Lower leg skin (tissue), 4 donors: Measurements from ENCODE around the gene DCHS1. TPM values are rescaled to one million over a fixed set of nuclear protein-coding genes. Genes with fewer than 3 reads are reported as not detected.

ENCODE experiments used
- DNase-seq, 2 donors: peaks; one replicate each; pipeline ENCODE4 v3.0.0-alpha.2; 2019; ENCODE audit warnings: low spot score in 2 of 2
- H3K4me3 ChIP-seq: fragments of 200-600 bp; sonication (generic); 2 replicates; pipeline ENCODE4 v1.5.1; 2017; ENCODE audit warnings: mild to moderate bottlenecking, low read depth; ENCODE audit not compliant: poor library complexity, severe bottlenecking
- POLR2A ChIP-seq, 2 donors: fragments of 450-650 bp; IDR thresholded peaks; one replicate each; pipeline ENCODE4 v1.6.1; 2016 to 2017; ENCODE audit warnings: antibody characterized with exemption in 2 of 2, mild to moderate bottlenecking in 1 of 2, moderate library complexity in 1 of 2
- WGBS, 2 donors: methylation state at CpG; one replicate each; pipeline ENCODE4 v1.1.5; 2018; 5-methylcytosine and 5-hydroxymethylcytosine counted together
- intact Hi-C: fragments of 100-400 bp; cut with DNase I; formaldehyde crosslinking; loops from one replicate; pipeline ENCODE4 v1.15.0; 2023; ENCODE audit warnings: low total_unique reads
- total RNA-seq, 4 donors: library from RNA; depleted of rRNA; stranded (reverse); fragments of >200 nt; gene quantifications; one replicate each; pipeline ENCODE4 v1.1.0, GENCODE V29; 2016
- TF ChIP-seq, protein P1 (sequence below), 3 donors: fragments of 450-650 bp; IDR thresholded peaks; one replicate each; pipeline ENCODE4 v1.5.1; 2016; ENCODE audit warnings: antibody characterized with exemption in 3 of 3, mild to moderate bottlenecking in 3 of 3, moderate library complexity in 2 of 3

DCHS1 gene
- total RNA-seq, 4 donors from 2014 or later: 4.0 to 9.0 (median 5.4) TPM

GRCh38 chr11:6654281-6655019 is 1.2 kb downstream of the DCHS1 start:
- no peak for DNase-seq
- 44 to 59% methylated on average over 9 of the region's 9 CpGs for WGBS, 2 donors
- TF ChIP-seq, protein P1, sequence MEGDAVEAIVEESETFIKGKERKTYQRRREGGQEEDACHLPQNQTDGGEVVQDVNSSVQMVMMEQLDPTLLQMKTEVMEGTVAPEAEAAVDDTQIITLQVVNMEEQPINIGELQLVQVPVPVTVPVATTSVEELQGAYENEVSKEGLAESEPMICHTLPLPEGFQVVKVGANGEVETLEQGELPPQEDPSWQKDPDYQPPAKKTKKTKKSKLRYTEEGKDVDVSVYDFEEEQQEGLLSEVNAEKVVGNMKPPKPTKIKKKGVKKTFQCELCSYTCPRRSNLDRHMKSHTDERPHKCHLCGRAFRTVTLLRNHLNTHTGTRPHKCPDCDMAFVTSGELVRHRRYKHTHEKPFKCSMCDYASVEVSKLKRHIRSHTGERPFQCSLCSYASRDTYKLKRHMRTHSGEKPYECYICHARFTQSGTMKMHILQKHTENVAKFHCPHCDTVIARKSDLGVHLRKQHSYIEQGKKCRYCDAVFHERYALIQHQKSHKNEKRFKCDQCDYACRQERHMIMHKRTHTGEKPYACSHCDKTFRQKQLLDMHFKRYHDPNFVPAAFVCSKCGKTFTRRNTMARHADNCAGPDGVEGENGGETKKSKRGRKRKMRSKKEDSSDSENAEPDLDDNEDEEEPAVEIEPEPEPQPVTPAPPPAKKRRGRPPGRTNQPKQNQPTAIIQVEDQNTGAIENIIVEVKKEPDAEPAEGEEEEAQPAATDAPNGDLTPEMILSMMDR (IDR thresholded peaks at IDR 0.05): no peak
- no peak for TF ChIP-seq POLR2A (IDR thresholded peaks at IDR 0.05)
- intact Hi-C loops: no loop called here
- no peak overlapping the region for H3K4me3 ChIP-seq

DNA sequence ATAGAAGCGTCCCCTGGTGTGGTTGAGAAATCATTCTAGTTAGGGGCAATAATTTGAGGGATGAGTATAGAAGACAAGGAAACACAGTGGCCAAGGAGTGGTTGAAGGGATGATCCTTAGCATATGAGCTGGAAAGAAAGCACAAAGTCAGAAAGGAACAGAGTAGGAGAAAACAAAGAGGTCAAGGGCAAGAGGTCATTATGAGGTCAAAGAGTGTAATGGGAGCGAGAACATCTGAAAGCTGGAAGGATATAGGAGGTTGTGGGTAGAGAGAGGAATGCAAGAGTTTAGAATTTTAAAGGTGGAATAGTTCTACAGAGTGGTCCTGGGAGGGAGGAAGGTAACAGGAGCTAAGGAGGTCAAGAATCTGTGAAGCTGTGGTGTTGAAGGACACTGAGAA is 2.0 kb downstream of the DCHS1 start:
- TF ChIP-seq POLR2A (IDR thresholded peaks at IDR 0.05): no peak
- TF ChIP-seq, protein P1 (IDR thresholded peaks at IDR 0.05): no peak
- intact Hi-C loops: no loop called here
- DNase-seq: no peak
- 89 to 91% methylated on average over 2 of the region's 2 CpGs for whole genome bisulfite sequencing, 2 donors
- no peak overlapping the region for H3K4me3 ChIP-seq

DNA sequence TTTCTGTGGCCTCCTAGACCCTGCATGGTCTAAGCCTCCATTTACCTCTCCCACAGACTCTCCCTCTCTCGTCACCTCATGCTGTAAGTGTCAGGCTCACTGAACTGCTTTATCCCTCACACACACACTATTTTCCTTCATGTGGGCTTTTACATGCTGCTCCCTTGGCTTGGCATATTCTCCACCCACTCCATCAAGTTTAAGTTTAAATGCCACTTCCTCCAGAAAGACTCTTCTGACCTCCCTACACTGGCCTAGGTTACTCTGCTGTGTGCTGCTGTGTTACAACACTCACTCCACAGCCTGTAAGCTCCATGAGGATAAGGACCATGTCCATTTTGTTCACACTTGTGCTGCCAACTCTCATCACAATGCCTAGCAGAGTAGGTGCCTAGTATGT is 2.5 kb downstream of the DCHS1 start:
- TF ChIP-seq, protein P1 (IDR thresholded peaks at IDR 0.05): no peak
- TF ChIP-seq POLR2A (IDR thresholded peaks at IDR 0.05): no peak
- WGBS, 2 donors: 96 to 97% methylated on average over 1 of the region's 1 CpG
- intact Hi-C loops: no loop called here
- DNase-seq: no peak
- no peak overlapping the region for H3K4me3 ChIP-seq

GRCh38 chr11:6652182-6652581 is 3.4 kb downstream of the DCHS1 start:
- TF ChIP-seq, protein P1 (IDR thresholded peaks at IDR 0.05): no peak
- no peak for TF ChIP-seq POLR2A (IDR thresholded peaks at IDR 0.05)
- intact Hi-C loops: no loop called here
- no peak for DNase-seq
- WGBS, 2 donors: 57 to 64% methylated on average over 3 of the region's 3 CpGs
- H3K4me3 ChIP-seq: no peak overlapping the region

- no peak for DNase-seq
- TF ChIP-seq, protein P1 (IDR thresholded peaks at IDR 0.05): no peak
- TF ChIP-seq POLR2A (IDR thresholded peaks at IDR 0.05): no peak
- 79 to 88% methylated on average over 6 of the region's 6 CpGs for WGBS, 2 donors
- no peak overlapping the region for H3K4me3 ChIP-seq
- intact Hi-C loops: no loop called here
These were observed 4.6 kb downstream of the DCHS1 start for GRCh38 chr11:6650980-6651379.

DNA sequence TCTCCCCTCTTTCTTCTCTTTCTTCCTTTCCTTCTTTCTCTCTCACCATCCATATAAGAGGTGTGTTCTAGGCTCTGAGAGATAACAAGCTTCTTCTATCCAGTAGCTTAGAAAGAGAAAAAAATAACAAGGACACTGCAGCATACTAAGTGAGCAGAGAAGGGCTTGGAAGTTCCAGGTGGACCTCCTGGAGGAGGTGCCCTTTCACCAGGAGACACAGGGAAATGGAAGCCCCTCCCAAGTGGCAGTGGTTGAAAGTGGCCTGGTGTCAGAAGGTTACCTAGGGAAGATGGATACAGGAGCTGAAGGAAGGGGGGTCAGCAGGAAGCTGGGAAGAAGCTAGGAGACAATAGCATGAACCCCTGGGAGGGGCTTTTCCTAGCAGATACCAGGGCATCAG is 5.5 kb downstream of the DCHS1 start:
- TF ChIP-seq POLR2A (IDR thresholded peaks at IDR 0.05): no peak
- TF ChIP-seq, protein P1 (IDR thresholded peaks at IDR 0.05): no peak
- H3K4me3 ChIP-seq: no peak overlapping the region
- DNase-seq: no peak
- intact Hi-C loops: no loop called here
